Coronary artery (tissue), 2 donors: ENCODE data around the gene SART1.

Experiments used
- DNase-seq: peaks from one replicate; pipeline ENCODE4 v3.0.0-alpha.2; 2017; ENCODE audit warnings: low spot score
- H3K27ac ChIP-seq, 2 donors: fragments of 200-600 bp; sonication (generic); one replicate each; pipeline ENCODE4 v1.5.1; 2016 to 2019
- H3K4me3 ChIP-seq: fragments of 200-600 bp; sonication (generic); 2 replicates; pipeline ENCODE4 v1.5.1; 2016; ENCODE audit warnings: mild to moderate bottlenecking, moderate library complexity
- CTCF ChIP-seq: fragments of 200-600 bp; sonication (generic); IDR thresholded peaks from one replicate; pipeline ENCODE4 v1.5.1; 2019; ENCODE audit warnings: antibody characterized with exemption

SART1 gene

DNA sequence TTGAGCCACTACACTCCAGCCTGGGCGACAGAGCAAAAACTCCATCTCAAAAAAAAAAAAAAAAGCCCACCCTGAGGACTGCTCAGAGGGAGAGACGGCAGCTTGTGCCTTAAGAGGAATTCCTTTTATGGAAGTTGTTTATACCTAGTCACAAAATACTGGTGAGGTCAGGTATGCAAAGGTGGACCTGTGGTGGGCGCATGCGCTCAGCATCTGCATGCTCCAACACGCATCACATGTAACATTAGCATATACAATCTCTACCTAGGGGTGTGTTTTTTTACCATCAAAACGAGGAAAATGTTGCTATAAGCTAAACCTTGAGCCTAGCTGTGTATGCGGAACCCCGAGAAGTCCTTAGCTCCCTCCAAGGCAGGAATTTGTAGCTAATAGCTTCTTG, 6.8 kb upstream of the SART1 start:
- no peak for TF ChIP-seq CTCF
- Histone ChIP-seq H3K27ac (no peak overlapping the region), H3K4me3 (no peak overlapping the region)
- DNase-seq: no peak

DNA sequence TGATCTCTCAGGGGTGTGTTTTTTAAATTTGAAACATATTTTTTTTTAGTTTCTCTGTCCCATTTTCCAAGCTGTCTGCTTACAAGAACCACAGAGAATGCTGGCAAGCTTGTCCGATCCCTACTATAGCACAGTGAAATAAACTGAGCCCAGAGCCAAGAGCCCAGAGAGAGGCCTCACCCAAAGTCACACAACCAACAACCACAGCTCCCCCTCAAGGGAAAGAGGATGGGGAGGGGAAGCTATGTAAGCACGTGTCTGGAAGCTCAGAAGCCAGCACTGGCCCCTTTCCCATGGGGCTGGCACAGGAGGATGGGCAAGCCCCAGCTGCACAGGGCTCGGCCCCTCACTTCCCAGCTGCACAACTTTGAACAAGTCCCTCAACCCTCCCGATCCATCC, 3.2 kb upstream of the SART1 start:
- H3K4me3 ChIP-seq: no peak overlapping the region
- no peak overlapping the region for H3K27ac ChIP-seq
- TF ChIP-seq CTCF: no peak
- DNase-seq: no peak

GRCh38 chr11:65958774-65959420, 2.6 kb upstream of the SART1 start:
- Histone ChIP-seq H3K27ac (no peak overlapping the region), H3K4me3 (no peak overlapping the region)
- TF ChIP-seq CTCF: no peak
- no peak for DNase-seq

- TF ChIP-seq CTCF: no peak
- peak overlapping the region; percentile 86 to 96 for H3K27ac ChIP-seq
- peak overlapping the region; percentile 100 for H3K4me3 ChIP-seq
- DNase-seq: no peak
Observed at GRCh38 chr11:65960824-65961266, 689 bp upstream of the SART1 start.

- no peak for DNase-seq
- peak overlapping the region; percentile 86 to 96 for H3K27ac ChIP-seq
- TF ChIP-seq CTCF: no peak
- H3K4me3 ChIP-seq: peak overlapping the region; percentile 100
Observed at GRCh38 chr11:65962141-65962564, 619 bp downstream of the SART1 start.

DNA sequence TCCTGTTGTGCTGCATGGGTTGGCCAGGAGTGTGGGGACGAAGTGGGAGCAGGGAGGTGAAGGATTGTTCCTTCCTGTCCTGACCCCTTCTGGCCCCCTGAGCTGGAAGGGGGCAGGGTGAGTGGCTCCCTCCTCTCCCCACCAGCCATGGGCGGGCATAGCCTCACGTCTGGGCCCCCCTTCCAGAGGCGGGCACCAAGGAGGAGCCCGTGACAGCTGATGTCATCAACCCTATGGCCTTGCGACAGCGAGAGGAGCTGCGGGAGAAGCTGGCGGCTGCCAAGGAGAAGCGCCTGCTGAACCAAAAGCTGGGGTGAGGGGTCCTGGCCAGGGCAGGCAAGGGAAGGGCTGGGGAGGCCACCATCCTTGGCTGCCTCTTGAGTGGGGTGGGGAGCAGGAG, 3.4 kb downstream of the SART1 start:
- TF ChIP-seq CTCF: no peak
- DNase-seq: no peak
- Histone ChIP-seq H3K27ac (no peak overlapping the region), H3K4me3 (no peak overlapping the region)

- no peak for DNase-seq
- Histone ChIP-seq H3K4me3 (no peak overlapping the region), H3K27ac (no peak overlapping the region)
- no peak for TF ChIP-seq CTCF
Observed at GRCh38 chr11:65965986-65966762, 4.6 kb downstream of the SART1 start.
